Colon (tissue), 2 donors: ENCODE data around the gene CPEB2.
A peak's percentile ranks its signal among the peaks of the same experiment; 100 is the strongest.

Source experiments
- FAIRE-seq: peaks from 2 replicates; lab custom pipeline; 2012; peaks lifted over from hg19 to GRCh38; lab: Jason Lieb, UNC
- donor health status: control.
- donor health status: control.

Gene CPEB2

GRCh38 chr4:15011166-15011565 lies 8.9 kb downstream of the CPEB2 start:
- FAIRE-seq = no peak

DNA sequence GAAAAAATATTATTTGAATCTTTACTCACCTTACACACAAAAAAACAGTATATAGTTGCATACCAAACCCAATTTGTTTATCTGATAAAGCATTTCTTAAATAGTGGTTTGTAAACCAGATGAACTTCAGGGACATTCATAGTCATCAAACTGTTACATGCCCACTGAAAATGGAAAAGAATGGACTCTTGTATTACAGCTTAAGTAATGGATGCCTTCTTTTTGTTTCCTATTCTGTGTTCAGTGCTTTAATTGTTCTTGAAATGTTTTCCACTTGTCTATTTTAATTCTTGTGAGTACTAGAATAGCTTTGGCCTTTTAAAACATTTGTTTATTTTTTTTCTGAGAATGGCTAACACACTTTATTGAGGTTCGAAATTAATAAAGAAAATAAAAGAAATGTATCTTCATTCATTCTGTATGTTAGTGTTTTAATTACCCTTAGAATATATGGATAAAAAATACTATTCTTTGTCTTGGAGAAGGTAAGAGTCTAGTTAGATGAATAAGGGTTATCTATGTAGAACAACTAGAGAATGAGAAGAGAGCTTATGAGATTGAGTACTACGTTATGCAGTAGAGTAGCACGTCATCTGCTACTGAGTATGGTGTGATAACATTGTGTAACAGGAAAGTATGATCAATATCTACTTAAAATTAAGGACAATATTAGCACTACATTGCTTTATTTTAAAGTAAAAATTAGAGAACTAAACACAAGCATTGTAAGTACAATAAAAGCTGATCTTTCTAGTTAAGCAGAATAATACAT lies 9.9 kb downstream of the CPEB2 start:
- FAIRE-seq = peak; percentile 5

DNA sequence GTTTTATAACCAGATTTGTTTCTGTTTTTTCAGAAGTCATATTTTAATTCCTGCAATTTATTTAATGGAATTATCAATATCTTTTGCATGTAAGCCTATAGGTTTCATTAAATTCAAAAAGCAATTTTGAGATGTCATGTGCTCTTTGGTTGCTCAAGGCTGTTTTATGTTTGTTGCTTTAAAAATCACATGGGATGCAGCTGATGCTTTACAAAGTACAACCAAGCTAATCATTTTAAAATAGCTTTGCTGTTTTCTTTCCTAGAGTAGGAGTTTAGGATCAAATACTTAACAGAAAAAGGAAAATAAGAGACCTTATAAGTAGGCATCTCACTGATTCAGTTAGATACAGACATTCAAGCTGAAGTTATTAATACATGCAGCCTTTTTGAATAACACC lies 11.3 kb downstream of the CPEB2 start:
- FAIRE-seq = no peak

DNA sequence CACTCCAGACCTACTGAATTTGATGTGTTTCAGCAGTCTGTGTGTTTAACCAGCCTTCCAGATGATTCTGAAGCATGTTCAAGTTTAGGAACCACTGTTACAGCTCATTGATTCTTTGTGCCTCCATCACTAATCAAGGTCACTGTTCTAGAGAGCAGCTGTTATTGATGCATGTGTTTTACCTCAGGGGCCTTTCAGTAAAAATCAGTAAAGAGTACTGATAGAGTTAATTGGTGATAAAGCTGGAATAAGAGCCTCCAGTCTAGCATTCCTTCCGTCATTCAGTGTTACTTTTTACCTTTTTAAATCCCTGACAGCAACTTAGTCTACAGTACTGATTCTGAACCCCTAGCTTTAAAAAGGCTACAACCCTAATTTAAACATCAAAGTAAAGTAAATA lies 12.9 kb downstream of the CPEB2 start:
- no peak for FAIRE-seq

GRCh38 chr4:15018361-15018760 lies 16.1 kb downstream of the CPEB2 start:
- FAIRE-seq = no peak

DNA sequence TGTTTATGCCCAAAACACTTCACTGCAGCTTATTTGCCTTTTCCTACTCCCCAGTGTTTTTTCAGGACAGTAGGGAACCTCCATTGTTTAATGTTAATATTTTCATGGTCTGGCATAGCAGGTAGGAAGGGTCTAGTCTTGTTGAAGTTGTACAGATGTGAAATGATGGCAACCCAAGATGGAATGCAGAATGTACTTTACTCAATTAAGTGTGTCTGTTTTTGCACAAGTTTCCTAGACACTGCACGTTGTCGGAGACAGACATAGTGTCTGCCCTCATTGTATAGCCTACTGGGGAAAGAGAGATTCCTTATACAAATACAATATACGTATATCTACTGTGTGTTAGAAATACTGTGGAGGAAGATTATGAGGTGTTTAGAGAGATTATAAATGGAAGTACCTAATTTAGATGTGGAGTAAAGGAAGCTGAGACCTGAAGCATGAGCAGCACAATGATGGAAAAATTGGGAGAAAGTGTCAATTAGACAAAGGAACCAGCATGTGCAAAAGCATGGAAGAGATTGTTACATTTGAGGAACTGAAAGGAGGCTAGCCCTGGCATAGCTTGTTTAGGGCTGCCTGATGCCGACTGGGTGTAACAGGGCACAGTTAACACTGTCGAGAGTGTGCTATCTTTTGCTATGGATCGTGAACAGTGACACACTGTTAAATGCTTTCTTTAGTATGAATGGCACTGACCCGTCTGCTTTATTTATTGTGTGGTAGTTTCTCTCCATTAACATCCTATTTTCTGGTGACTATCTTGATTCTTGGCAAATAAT lies 18.4 kb downstream of the CPEB2 start:
- FAIRE-seq = no peak

- FAIRE-seq = no peak
These were observed 19.0 kb downstream of the CPEB2 start for GRCh38 chr4:15021311-15021710.

- no peak for FAIRE-seq
These were observed 19.7 kb downstream of the CPEB2 start for GRCh38 chr4:15021946-15022345.

- peak; percentile 62 for FAIRE-seq
These were observed 22.1 kb downstream of the CPEB2 start for GRCh38 chr4:15024386-15024785.

DNA sequence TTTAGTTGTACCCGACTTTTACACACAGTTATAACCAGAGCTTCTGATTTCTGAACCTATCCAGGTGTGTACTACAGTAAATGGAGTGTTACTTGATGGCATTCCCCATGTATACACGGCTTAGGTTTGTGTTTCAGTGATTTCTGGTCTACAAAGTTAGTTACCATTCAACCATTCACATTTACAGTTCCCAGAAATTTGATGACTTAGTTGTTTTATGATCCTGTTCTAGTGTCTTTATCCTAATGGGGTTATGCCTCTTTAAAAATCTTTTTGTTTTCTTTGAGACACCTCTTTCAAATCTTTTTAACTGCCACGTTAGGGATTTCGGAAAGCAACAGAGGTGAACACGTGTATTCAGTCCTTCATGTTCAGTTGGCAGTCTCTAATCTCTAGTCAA lies 23.4 kb downstream of the CPEB2 start:
- FAIRE-seq = no peak

GRCh38 chr4:15027921-15028435 lies 25.7 kb downstream of the CPEB2 start:
- FAIRE-seq = no peak

GRCh38 chr4:15031197-15031596 lies 28.9 kb downstream of the CPEB2 start:
- no peak for FAIRE-seq

- FAIRE-seq = no peak
These were observed 29.9 kb downstream of the CPEB2 start for GRCh38 chr4:15031993-15032675.

GRCh38 chr4:15034071-15034764 lies 31.9 kb downstream of the CPEB2 start:
- FAIRE-seq = no peak

DNA sequence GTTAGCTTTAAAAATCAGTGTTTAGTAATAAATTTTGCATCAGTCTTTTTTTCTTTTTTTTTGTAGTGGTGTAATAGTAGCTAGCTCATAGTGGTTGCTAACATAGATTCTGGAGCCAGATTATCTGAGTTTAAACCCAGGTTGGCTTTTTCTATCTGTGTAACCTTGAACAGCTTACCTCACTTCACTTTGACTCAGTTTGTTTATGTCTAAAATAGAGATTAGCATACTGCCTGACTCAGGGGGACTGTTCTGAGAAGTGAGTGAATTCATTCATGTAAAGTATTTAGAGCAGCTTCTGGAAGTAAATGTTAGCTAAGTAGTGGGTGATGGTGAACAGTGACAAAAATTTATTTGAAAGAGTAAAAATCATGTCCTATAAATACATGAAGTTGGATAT lies 32.9 kb downstream of the CPEB2 start:
- no peak for FAIRE-seq

DNA sequence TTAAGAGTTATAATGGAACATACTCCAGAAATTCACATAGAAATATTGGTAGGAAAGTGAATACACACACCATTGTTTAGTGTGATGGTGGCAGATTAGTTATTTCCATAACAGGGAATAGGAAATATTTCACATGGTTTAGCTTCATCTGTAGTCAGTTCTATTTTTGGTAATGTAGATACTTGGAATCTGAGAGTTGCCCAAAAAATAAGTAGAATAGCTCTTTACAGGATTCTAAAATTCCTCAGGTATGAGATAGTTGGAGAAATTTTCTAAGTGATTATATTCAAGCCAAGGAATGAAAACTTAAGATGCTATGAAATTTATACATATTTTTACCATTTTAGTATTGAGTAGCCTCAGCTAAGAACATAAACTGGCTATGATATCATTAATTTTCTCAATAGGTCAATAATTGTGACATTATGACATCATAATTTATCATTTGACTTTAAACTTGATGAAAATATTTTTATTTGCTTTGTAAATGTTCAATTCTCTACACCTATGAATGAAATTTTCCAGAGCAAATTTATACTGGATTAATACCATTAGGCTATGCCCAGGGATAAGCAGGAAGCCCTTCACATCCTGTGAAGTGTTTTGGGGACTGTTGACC lies 35.8 kb downstream of the CPEB2 start:
- FAIRE-seq = no peak

DNA sequence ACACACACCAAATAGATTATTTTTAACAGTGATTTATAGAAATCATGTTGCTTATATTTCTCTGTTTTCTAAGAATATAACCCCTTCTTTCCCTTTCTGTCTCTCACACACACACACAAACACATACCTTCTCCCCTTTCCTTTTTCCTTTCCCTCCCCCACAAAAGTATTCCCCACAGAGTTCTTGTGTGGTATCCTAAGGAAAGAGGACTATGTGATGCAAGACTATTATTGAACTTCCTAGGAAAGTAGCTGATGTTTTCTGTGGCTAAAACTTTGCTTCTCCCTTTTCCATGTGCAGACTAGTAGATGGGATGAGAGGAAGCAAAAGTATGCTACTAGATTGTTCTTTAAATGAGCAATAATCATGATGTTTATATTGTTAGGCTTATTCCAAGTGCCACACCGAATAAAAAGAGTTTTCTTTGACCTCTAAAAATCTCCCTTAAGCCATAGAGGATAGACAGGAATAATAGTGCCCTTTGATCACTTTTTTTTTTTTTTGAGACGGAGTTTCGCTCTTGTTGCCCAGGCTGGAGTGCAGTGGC lies 38.7 kb downstream of the CPEB2 start:
- no peak for FAIRE-seq

DNA sequence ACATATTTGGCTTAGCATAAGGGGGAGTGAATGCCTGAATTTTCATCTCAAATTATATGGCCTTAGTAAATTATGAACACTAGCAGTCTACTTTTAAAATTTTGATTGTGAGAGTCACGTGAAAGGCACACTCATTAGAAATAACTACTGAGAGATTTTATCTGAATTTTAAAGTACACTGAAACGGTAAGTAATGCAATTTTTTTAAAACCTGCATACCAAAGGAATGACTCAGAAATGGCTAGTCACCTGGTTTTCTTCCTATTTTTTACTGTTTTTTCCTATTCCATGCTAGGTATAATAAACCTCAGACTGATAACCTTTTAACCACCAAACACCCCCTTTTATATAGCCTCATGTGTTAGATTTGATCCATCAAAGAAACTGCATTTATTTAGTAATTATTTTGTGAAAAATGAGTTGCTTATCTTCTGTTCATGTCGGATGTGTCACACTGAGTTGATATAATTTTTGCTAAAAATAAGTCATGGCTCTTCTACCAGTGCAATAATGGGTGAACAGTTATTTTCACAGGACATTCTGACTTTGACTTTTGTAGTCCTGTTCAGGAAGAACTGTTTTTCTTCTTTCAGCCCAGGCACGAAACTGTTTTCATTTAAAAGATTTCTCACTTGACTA lies 40.4 kb downstream of the CPEB2 start:
- FAIRE-seq = no peak

DNA sequence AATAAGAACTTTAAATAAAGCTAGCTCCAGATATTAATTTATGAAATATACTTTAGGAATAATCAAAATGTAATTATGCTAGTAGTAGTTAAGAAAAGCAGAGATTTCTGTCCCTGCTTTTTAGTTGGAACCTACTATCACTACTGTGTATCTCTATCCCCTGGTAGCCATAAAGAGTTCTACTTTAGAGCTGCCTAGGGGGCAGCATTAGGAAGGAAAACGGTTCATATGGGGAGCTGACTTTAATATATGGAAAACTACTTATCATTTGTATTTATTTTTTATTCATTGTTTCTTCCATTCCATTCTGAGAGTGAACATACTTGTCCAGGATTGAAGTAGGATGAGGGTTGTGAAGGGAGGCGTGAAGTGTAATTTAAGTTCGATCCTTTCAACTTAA lies 40.9 kb downstream of the CPEB2 start:
- FAIRE-seq = no peak

- FAIRE-seq = no peak
These were observed 41.6 kb downstream of the CPEB2 start for GRCh38 chr4:15043922-15044321.

DNA sequence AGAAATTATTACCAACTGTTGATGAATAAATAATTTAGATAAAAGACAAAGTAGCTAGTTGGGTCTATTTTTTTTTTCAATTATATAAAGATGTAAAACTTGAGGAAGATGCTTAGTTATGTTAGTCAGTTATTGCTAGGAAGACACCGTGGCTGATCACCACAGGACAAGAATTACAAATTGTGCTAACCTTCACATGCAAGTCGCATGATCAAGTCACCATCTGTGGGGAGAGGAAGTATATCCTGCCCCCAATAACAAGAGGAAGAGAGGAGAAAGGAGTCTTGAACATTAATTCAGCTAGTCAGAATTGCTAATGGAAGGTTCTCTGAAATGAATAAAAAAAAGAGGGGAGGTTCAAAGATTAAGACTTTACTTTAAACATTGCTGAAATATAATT lies 52.3 kb downstream of the CPEB2 start:
- no peak for FAIRE-seq
